Parathyroid adenoma (tissue), 2 donors: Measurements from ENCODE around the gene ASPSCR1.

Experiments
- H2AFZ ChIP-seq: fragments of 300-600 bp; sonication (generic); one replicate; pipeline ENCODE4 v1.7.0; 2017; ENCODE audit warnings: antibody characterized with exemption, mild to moderate bottlenecking
- H3K27ac ChIP-seq: fragments of 300-600 bp; sonication (generic); one replicate; pipeline ENCODE4 v1.7.0; 2017
- H3K27me3 ChIP-seq: fragments of 300-600 bp; sonication (generic); one replicate; pipeline ENCODE4 v1.7.0; 2017; ENCODE audit warnings: low read length; ENCODE audit not compliant: control insufficient read depth, insufficient read depth
- H3K36me3 ChIP-seq: fragments of 300-600 bp; sonication (generic); one replicate; pipeline ENCODE4 v1.7.0; 2017; ENCODE audit warnings: low read length; ENCODE audit not compliant: control insufficient read depth, insufficient read depth
- H3K4me1 ChIP-seq: fragments of 300-600 bp; sonication (generic); one replicate; pipeline ENCODE4 v1.7.0; 2017; ENCODE audit warnings: control low read depth
- H3K4me2 ChIP-seq: fragments of 300-600 bp; sonication (generic); one replicate; pipeline ENCODE4 v1.7.0; 2017; ENCODE audit warnings: low read length
- H3K4me3 ChIP-seq: fragments of 300-600 bp; sonication (generic); one replicate; pipeline ENCODE4 v1.7.0; 2017; ENCODE audit warnings: low read depth, low read length
- H3K79me2 ChIP-seq: fragments of 300-600 bp; sonication (generic); one replicate; pipeline ENCODE4 v1.7.0; 2017; ENCODE audit warnings: control low read depth
- H3K9ac ChIP-seq: fragments of 300-600 bp; sonication (generic); one replicate; pipeline ENCODE4 v1.7.0; 2017; ENCODE audit warnings: mild to moderate bottlenecking
- H3K9me3 ChIP-seq: fragments of 300-600 bp; sonication (generic); one replicate; pipeline ENCODE4 v1.7.0; 2017; ENCODE audit warnings: low read length; ENCODE audit not compliant: control insufficient read depth
- TF ChIP-seq, protein P1 (sequence below): fragments of 300-600 bp; sonication (generic); IDR thresholded peaks from one replicate; pipeline ENCODE4 v1.7.0; 2017; ENCODE audit warnings: antibody characterized with exemption, mild to moderate bottlenecking
- donor health status: primary hyperparathyroidism.

The ASPSCR1 gene

DNA sequence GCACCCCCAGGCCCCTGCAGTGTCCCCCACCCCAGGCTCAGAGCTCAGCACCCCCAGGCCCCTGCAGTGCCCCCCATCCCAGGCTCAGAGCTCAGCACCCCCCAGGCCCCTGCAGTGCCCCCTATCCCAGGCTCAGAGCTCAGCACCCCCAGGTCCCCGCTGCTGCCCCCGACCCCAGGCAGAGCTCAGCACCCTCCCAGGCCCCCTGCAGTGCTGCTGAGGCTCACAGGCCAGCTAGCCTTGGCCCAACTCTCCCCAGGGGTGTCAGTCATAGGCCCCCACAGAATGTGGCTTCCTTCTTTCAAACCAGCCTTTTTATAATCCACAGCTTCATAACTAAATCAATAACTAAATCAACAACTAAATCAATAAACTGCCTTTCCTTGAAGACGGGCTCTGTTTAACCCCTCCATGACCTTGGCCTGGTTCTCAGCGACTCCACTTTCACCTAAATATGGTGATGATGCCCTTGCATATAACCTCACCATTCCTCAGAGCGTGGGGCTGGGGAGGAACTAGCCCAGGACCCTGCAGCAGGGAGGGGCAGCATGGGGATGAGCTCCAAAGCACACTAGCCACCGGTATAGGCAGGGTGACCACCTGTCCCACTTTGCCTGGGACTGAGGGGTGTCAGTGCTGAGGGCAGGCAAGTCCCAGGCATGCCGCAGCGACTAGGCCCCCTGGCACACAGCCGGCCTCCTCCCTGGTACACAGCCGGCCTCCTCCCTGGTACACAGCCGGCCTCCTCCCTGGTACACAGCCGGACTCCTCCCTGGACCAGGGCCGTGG lies 21.5 kb upstream of the ASPSCR1 start:
- H3K36me3 ChIP-seq, result no peaks in the 10 kb centered on the region
- no peak overlapping the region for H2AFZ ChIP-seq
- H3K27ac ChIP-seq, result no peak overlapping the region
- no peaks in the 10 kb centered on the region for H3K9me3 ChIP-seq
- H3K79me2 ChIP-seq, result no peaks in the 10 kb centered on the region
- H3K27me3 ChIP-seq, result no peaks in the 10 kb centered on the region
- H3K4me1 ChIP-seq, result no peaks in the 10 kb centered on the region
- TF ChIP-seq, protein P1, sequence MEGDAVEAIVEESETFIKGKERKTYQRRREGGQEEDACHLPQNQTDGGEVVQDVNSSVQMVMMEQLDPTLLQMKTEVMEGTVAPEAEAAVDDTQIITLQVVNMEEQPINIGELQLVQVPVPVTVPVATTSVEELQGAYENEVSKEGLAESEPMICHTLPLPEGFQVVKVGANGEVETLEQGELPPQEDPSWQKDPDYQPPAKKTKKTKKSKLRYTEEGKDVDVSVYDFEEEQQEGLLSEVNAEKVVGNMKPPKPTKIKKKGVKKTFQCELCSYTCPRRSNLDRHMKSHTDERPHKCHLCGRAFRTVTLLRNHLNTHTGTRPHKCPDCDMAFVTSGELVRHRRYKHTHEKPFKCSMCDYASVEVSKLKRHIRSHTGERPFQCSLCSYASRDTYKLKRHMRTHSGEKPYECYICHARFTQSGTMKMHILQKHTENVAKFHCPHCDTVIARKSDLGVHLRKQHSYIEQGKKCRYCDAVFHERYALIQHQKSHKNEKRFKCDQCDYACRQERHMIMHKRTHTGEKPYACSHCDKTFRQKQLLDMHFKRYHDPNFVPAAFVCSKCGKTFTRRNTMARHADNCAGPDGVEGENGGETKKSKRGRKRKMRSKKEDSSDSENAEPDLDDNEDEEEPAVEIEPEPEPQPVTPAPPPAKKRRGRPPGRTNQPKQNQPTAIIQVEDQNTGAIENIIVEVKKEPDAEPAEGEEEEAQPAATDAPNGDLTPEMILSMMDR, result no peak
- no peak overlapping the region for H3K4me2 ChIP-seq
- no peak overlapping the region for H3K9ac ChIP-seq
- H3K4me3 ChIP-seq, result no peak overlapping the region

DNA sequence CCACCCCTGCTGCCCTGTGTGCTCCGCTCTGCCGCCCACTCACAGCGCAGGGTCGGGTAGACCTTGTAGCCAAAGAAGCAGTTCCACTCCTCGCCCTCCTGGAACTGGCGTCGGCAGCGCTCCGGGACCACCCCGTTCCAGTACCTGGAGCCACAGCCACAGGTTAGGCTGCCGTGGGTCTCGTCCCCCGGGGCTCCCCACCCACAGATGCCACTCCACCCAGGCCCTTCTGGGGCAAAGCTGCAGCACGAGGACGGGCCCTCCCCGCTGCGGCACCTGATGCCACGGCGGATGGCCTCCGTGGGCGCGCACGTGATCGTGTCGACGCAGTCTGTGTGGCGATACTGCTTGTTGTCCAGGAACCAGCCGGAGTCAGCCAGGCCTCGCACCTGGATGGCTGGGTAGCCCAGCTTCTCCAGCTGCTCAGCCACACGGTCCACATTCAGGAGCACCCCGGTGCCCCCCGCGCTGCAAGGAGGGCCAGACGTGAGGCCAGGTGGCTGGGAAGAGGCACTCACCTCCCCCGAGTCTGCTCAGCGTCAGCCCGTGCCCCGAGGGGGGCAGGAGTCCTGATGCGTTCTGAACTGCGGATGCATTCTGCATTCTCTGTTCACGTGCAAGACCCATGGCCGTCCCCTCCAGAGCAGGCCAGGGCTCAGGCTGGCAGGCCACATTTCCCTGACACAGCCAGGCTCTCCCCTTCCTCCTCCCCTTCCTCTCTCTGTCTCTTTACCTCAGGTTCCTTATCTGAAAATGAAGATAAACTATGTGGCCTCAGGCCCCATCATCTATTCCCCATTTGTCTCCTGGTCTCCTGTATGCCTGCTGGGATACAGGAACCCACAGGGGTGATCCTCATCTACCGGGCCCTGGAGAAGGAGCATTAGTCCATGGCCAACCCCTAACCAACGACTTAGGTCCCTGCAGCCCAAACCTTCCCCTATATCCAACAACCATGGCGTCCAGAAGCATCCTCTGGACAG lies 20.5 kb upstream of the ASPSCR1 start:
- Histone ChIP-seq H2AFZ (no peak overlapping the region), H3K9ac (no peak overlapping the region), H3K36me3 (no peaks in the 10 kb centered on the region), H3K27ac (no peak overlapping the region), H3K4me3 (no peak overlapping the region), H3K9me3 (no peaks in the 10 kb centered on the region), H3K4me2 (no peak overlapping the region), H3K4me1 (no peaks in the 10 kb centered on the region), H3K79me2 (no peaks in the 10 kb centered on the region), H3K27me3 (no peaks in the 10 kb centered on the region)
- TF ChIP-seq, protein P1, result no peak

DNA sequence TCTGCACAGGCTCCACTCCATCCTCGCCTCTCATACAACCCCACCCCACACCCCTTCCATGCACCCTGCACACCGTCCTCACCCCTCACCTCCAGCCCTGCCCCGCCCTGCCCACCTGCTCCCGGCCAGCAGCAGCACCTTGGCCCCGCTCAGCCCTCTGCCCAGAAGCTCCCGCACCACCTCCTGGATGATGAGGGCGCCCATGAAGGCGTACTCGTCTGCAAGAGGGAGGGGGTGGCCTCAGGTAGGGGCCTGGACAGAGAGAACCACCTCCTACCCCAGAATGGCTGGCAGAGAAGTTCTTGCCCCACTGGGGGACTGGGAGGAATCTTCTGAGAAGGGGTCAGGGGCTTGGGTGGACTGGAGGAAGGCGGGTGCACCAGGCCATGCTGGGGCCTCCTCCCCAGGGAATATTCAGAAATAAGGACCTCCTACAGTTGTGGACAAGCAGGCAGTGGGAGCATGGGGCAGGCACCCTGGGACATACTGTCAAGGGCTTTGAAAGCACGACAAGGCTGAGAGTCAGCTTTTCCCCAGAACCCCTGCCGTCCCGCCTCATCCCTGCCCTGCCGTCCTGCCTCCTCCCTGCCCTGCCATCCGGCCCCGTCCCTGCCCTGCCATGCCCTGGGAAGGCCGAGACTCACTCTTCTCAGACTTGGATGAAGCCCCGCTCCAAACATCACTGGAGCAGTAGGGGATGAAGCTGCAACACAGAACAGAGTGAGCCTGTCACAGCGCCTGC lies 19.6 kb upstream of the ASPSCR1 start:
- no peaks in the 10 kb centered on the region for H3K4me1 ChIP-seq
- H3K27ac ChIP-seq, result no peak overlapping the region
- H3K36me3 ChIP-seq, result no peaks in the 10 kb centered on the region
- no peaks in the 10 kb centered on the region for H3K27me3 ChIP-seq
- H3K9me3 ChIP-seq, result no peaks in the 10 kb centered on the region
- no peak overlapping the region for H3K9ac ChIP-seq
- H3K4me2 ChIP-seq, result no peak overlapping the region
- H2AFZ ChIP-seq, result no peak overlapping the region
- TF ChIP-seq, protein P1, result no peak
- no peak overlapping the region for H3K4me3 ChIP-seq
- no peaks in the 10 kb centered on the region for H3K79me2 ChIP-seq

DNA sequence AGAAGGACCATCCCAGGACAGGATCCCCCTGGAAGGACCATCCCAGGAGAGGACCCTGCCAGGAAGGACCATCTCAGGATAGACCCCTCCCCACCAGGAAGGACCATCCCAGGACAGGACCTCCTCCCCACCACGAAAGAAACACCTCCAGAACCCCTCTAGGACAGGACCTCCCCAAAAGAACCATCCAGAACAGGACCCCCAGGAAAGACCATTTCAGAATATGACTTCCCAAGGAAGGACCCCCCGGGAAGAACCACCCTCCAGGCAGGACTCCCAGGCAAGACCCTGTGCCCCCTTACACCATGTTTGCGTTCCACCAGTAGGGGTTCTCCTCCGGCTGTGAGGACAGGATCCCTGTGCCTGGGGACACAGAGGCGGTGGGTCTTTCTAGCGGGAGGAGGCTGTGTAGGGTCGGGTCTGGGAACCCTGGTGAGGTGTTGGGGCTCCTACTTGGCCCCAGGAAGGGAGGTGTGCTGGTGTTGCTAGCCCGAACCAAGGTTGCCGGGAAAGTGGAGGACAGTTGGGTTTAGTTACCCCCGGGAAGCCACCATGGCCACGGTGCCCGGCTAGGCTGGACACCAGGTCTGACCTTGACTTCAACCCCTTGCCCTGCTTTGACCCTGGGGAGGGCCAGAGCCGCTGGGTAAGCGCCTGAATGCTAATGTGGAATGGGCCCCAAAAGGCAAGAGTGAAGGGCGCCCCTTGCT lies 18.6 kb upstream of the ASPSCR1 start:
- TF ChIP-seq, protein P1, result no peak
- Histone ChIP-seq H3K27ac (no peak overlapping the region), H3K9me3 (no peaks in the 10 kb centered on the region), H3K79me2 (no peaks in the 10 kb centered on the region), H3K9ac (no peak overlapping the region), H2AFZ (peak overlapping the region; percentile 67), H3K4me1 (no peaks in the 10 kb centered on the region), H3K36me3 (no peaks in the 10 kb centered on the region), H3K4me3 (peak overlapping the region; percentile 57), H3K4me2 (peak overlapping the region; percentile 72), H3K27me3 (no peaks in the 10 kb centered on the region)
